Cardiac muscle cell (in vitro differentiated cells and primary cell): Measurements from ENCODE around the gene CCDC184. TPM values are rescaled to one million over a fixed set of nuclear protein-coding genes. Genes with fewer than 3 reads are reported as not detected.
A peak's percentile ranks its signal among the peaks of the same experiment; 100 is the strongest.
"Not testable (repeated sequence)": the region's sequence is repeated elsewhere in the genome, so short reads cannot be mapped to it uniquely, and the experiment has no call there.

Experiments
- DNase-seq, 2 donors: peaks; one replicate each; pipeline versions ENCODE4 v3.0.0 to v3.0.0-alpha.2; 2010 to 2017; ENCODE audit warnings: low read depth in 1 of 2, low spot score in 1 of 2
- H3K27ac ChIP-seq: fragments of 200-600 bp; sonication (generic); 2 replicates; pipeline ENCODE4 v1.5.1; 2016
- H3K27me3 ChIP-seq: fragments of 200-600 bp; sonication (generic); 2 replicates; pipeline ENCODE4 v1.6.0; 2016; ENCODE audit warnings: control low read depth
- H3K36me3 ChIP-seq: fragments of 200-600 bp; sonication (generic); 2 replicates; pipeline ENCODE4 v1.5.1; 2016; ENCODE audit warnings: control low read depth
- H3K4me1 ChIP-seq: fragments of 200-600 bp; sonication (generic); 2 replicates; pipeline ENCODE4 v1.8.1; 2017; ENCODE audit warnings: low read depth, mild to moderate bottlenecking, mixed run types
- H3K4me3 ChIP-seq: fragments of 200-600 bp; sonication (generic); 2 replicates; pipeline ENCODE4 v1.5.1; 2016; ENCODE audit warnings: mild to moderate bottlenecking
- H3K9me3 ChIP-seq: fragments of 200-600 bp; sonication (generic); 2 replicates; pipeline ENCODE4 v1.5.1; 2017; ENCODE audit warnings: low read depth, mild to moderate bottlenecking, control low read depth
- polyA plus RNA-seq: library from polyadenylated mRNA; unstranded; fragments of >200 nt; fragmentation: Nextera tagmentation; extraction: Ambion mirVana; gene quantifications from 2 replicates; pipeline ENCODE4 v1.2.1, GENCODE V29; 2016
- total RNA-seq: library from RNA; depleted of rRNA; stranded (reverse); fragments of >200 nt; gene quantifications from 2 replicates; pipeline ENCODE4 v1.2.3, GENCODE V29; 2016
- TF ChIP-seq, protein P1 (sequence below): IDR thresholded peaks from 2 replicates; pipeline ENCODE4 v1.5.1; 2012; ENCODE audit warnings: low read depth, mild to moderate bottlenecking, low read length

The CCDC184 gene
- total and polyA plus RNA-seq, 2 experiments from 2014 or later: 0.45 TPM; not detected in 1

DNA sequence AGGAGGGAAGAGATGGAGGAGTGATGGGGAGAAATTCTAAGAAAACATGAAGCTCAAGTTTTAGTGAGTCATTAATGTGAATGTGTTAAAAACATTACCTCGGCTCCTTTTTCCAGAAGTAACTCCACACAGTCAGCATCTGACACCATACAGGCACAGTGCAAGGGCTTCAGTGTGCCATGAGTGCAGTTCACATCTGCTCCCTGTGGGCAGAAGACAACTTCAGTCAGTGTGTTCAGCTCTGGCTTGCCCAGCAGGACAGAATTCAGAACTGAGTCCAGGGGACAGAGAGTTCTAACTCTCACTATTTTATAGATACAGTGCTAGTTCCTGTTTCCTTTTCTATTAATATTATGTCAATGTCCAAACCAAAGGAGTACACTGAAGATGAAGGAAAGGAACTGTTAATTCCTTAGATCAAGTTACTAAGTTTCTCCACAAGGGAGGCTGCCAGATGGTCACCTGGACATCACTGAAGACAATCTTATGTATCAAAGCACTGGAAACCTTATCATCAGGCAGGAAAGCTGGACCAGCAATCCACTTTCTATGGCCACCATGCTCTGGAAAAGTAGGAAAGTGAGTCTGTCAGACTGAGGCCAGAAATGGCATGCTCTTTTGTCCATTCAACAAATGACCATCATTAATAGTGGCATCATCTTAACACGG is 32.2 kb upstream of the CCDC184 start:
- no peak overlapping the region for H3K4me3 ChIP-seq
- no peaks in the 10 kb centered on the region for H3K27me3 ChIP-seq
- H3K4me1 ChIP-seq: peaks cover 8% of the 10 kb centered on the region
- H3K36me3 ChIP-seq: peaks cover 22% of the 10 kb centered on the region
- H3K9me3 ChIP-seq: no peaks in the 10 kb centered on the region
- TF ChIP-seq, protein P1, sequence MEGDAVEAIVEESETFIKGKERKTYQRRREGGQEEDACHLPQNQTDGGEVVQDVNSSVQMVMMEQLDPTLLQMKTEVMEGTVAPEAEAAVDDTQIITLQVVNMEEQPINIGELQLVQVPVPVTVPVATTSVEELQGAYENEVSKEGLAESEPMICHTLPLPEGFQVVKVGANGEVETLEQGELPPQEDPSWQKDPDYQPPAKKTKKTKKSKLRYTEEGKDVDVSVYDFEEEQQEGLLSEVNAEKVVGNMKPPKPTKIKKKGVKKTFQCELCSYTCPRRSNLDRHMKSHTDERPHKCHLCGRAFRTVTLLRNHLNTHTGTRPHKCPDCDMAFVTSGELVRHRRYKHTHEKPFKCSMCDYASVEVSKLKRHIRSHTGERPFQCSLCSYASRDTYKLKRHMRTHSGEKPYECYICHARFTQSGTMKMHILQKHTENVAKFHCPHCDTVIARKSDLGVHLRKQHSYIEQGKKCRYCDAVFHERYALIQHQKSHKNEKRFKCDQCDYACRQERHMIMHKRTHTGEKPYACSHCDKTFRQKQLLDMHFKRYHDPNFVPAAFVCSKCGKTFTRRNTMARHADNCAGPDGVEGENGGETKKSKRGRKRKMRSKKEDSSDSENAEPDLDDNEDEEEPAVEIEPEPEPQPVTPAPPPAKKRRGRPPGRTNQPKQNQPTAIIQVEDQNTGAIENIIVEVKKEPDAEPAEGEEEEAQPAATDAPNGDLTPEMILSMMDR: no peak
- H3K27ac ChIP-seq: no peak overlapping the region
- DNase-seq: no peak

DNA sequence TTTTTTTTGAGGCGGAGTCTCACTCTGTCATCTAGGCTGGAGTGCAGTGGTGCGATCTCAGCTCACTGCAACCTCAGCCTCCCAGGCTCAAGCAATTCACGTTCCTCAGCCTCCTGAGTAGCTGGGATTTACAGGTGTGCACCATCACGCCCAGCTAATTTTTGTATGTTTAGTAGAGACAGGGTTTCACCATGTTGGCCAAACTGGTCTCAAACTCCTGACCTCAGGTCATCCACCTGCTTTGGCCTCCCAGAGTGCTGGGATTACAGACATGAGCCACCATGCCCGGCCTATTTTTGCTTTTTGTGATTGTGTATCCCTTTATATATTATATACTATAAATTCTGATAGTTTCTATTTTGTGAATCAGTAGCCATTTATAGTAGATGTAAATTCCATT is 27.7 kb upstream of the CCDC184 start:
- not testable (repeated sequence) for H3K4me3 ChIP-seq, H3K27ac ChIP-seq, H3K9me3 ChIP-seq, H3K27me3 ChIP-seq, H3K36me3 ChIP-seq, DNase-seq
- H3K4me1 ChIP-seq: peaks cover 14% of the 10 kb centered on the region

DNA sequence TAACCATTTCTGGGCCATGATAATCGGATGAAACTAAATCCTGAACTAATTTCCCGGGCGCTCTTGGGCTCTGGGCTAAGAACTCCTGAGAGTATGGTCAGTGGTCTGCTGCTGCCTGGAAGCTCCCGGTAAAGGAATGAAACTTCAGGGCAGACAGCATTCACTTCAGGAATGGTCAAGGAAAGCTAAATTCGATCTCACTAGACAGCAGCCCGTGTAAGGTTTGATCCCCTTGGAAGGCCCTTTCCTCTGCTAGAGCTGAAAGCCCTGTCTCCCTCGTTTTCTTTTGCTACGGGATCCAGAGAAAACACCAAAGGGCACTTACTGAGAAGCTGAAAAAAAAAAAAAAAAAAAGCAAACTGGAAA is 26.8 kb upstream of the CCDC184 start:
- H3K4me1 ChIP-seq: peaks cover 14% of the 10 kb centered on the region
- H3K9me3 ChIP-seq: no peaks in the 10 kb centered on the region
- peak overlapping the region; percentile 88 for H3K4me3 ChIP-seq
- no peaks in the 10 kb centered on the region for H3K36me3 ChIP-seq
- TF ChIP-seq, protein P1: no peak
- no peak for DNase-seq
- H3K27ac ChIP-seq: peak overlapping the region; percentile 88
- no peaks in the 10 kb centered on the region for H3K27me3 ChIP-seq

DNA sequence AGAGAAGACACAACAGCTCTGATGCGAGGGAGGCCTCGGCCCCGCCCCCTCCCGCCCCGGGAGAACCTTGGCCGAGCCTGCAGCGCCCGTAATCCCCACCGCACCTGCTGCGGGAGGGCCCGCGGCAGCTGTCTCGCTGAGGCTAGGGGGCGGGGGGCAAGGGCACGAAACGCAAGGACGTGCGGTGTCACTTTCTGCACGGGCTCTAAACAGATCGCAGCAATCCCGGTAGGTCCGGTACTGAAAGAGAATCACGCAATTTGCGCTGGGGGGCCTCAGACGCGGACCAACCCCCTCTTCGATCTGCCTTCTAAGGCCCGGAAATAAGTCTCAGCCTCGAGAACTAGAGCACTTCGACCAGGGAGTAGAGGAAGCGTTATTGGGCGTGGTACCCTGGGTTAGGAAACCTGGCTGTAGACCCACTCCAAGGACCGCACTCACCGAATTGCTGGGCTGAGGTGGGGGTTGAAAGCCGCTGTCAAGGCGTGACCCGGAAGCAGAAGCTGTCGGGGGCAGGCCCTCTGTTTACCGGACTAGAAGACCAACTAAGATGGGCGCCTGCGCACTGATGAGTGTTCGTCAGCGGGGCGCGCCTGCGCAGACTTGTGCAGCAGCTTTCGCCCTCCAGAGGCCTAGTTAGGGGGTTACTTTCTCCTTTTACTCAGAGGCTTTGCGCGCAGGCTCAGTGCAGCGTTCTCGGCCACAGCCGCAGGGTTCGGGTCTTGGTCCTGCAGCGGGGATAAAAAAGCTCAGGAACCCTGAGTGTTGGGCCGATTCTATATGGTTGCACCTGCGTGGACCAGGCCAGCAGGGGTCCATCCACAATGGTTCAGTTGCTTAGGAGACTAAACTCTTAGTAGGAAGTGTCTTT is 26.2 kb upstream of the CCDC184 start, which contains the start of gene ASB8:
Gene ASB8 (minus strand): TSS at position 498 of the 871 bp plus-strand sequence. CDS start 4,019 bp downstream, outside the sequence.
- Histone ChIP-seq H3K4me1 (peaks cover 14% of the 10 kb centered on the region), H3K36me3 (no peaks in the 10 kb centered on the region), H3K4me3 (peak within 1 kb of the TSS; percentile 88), H3K9me3 (no peaks in the 10 kb centered on the region), H3K27ac (peak within 1 kb of the TSS; percentile 88), H3K27me3 (no peaks in the 10 kb centered on the region)
- DNase-seq: peak; percentile 99
- TF ChIP-seq, protein P1: peak; percentile 49

DNA sequence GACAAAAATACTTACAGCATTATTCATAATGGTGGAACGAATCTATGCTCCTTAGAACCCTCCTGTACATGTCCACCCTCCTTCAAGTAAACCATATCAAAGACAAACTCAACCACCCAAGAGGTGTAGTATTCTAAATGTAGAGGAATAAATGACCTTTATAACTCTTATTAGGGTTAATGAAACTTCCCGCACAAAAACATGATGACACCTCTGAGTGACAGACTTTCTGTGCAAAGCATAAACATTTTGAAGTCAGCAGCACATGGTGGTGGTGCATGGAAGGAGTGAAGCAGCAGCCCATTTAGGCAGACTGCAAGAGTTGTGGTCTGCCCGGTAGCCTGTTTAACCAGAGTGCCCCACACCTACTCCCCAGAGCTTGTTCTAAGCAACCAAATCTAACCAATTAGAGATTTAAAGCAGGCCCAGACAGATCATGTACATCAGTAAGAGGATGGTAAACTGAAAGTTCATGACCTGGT is 25.5 kb upstream of the CCDC184 start:
- Histone ChIP-seq H3K4me1 (peaks cover 14% of the 10 kb centered on the region), H3K4me3 (peak overlapping the region; percentile 88), H3K9me3 (no peaks in the 10 kb centered on the region), H3K36me3 (no peaks in the 10 kb centered on the region), H3K27ac (peak overlapping the region; percentile 69), H3K27me3 (no peaks in the 10 kb centered on the region)
- DNase-seq: no peak
- TF ChIP-seq, protein P1: no peak
